ENCODE results near the gene TBC1D2B.

The TBC1D2B gene

DNA sequence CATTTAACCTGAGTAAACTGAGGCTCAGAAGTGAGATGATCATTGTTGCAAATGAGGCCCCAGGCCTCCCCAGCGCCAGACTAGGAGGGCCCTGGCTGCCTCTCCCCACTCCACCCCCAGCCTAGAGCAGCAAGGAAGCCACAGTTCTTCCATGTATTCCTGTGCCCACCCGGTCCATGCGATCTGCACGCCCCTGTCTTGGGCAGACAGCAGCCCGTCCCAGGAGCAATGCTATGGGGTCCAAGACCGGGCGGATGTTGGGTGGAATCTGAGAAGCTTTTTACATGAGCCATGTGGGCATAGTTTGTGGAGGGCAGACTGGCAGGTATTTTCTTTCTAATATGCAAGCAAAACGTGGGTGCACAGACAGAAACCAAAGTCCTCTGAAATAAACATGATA lies 30.0 kb upstream of the TBC1D2B start:
- no peak overlapping the region for H3K4me3 ChIP-seq (ENCODE audit: low read length)
- H2AFZ ChIP-seq (ENCODE audit: low read length), result no peak overlapping the region
- H3K27ac ChIP-seq (ENCODE audit: low read length), result no peak overlapping the region
- no peaks in the 10 kb centered on the region for H3K9me3 ChIP-seq (replicated peaks; ENCODE audit: insufficient read depth, low read length)
- H3K9me2 ChIP-seq (replicated peaks; ENCODE audit: insufficient read depth, low read length), result no peaks in the 10 kb centered on the region
- TF ChIP-seq EZH2 (optimal IDR thresholded peaks at IDR 0.05; ENCODE audit: low read depth, low read length), result no peak
- no peak for TF ChIP-seq EZH2phosphoT487 (IDR thresholded peaks at IDR 0.05; ENCODE audit: low read length)
- TF ChIP-seq, protein P1, sequence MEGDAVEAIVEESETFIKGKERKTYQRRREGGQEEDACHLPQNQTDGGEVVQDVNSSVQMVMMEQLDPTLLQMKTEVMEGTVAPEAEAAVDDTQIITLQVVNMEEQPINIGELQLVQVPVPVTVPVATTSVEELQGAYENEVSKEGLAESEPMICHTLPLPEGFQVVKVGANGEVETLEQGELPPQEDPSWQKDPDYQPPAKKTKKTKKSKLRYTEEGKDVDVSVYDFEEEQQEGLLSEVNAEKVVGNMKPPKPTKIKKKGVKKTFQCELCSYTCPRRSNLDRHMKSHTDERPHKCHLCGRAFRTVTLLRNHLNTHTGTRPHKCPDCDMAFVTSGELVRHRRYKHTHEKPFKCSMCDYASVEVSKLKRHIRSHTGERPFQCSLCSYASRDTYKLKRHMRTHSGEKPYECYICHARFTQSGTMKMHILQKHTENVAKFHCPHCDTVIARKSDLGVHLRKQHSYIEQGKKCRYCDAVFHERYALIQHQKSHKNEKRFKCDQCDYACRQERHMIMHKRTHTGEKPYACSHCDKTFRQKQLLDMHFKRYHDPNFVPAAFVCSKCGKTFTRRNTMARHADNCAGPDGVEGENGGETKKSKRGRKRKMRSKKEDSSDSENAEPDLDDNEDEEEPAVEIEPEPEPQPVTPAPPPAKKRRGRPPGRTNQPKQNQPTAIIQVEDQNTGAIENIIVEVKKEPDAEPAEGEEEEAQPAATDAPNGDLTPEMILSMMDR (IDR thresholded peaks at IDR 0.05; ENCODE audit: low read length), result no peak
- no peak overlapping the region for H3K4me2 ChIP-seq (ENCODE audit: low read depth, low read length)
- no peaks in the 10 kb centered on the region for H3F3A ChIP-seq (ENCODE audit: insufficient read depth, low read length)
- no peaks in the 10 kb centered on the region for H3K27me3 ChIP-seq (replicated peaks; ENCODE audit: insufficient read depth, low read length)
- H3K9ac ChIP-seq (ENCODE audit: low read length), result no peak overlapping the region
- peaks cover 3% of the 10 kb centered on the region; the same call in 1 of the 2 replicates for H3K4me1 ChIP-seq (ENCODE audit: low read length)
- no peaks in the 10 kb centered on the region for H4K20me1 ChIP-seq (ENCODE audit: insufficient read depth, low read length)
- no peaks in the 10 kb centered on the region for H3K36me3 ChIP-seq (replicated peaks; ENCODE audit: insufficient read depth, low read length)
- DNase-seq, result no peak
- H3K79me2 ChIP-seq (ENCODE audit: low read length), result no peaks in the 10 kb centered on the region

DNA sequence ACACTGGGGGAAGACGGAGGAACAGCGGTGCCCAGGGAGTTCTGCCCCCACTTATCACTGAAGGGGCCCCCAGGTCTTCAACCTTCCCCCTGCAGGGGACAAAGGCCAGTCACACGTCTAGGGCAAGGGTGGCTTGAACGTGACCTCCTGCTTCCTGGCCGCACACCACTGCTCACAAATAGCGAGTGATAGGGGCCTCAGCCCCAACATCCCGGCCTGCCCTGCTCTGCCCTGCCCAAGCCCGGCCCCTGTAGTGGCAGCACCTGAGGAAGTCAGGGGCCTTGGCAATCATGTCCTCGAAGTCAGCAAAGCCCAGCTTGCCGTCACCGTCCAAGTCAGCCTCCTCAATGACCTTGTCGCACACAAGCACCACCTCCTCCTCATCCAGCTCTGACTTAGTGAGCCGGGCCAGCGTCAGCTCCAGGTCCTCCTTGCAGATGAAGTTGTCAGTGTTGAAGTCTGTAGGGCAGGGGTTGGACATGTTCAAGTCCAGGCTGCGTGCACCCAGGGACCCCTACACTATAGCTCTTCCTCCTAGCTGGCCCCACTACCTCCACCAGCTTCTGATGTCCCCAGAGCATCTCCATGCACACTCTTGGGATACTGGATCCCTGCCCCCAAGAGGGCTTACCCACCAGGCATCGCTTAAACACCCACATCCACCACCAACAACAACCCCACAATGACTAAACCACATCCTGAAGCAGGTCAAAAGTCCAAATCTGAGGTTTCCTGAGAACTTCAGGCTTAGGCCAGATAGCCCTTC lies 28.1 kb upstream of the TBC1D2B start:
- H3K4me3 ChIP-seq (ENCODE audit: low read length), result no peak overlapping the region
- peaks cover 3% of the 10 kb centered on the region; the same call in 1 of the 2 replicates for H3K4me1 ChIP-seq (ENCODE audit: low read length)
- H3K36me3 ChIP-seq (replicated peaks; ENCODE audit: insufficient read depth, low read length), result no peaks in the 10 kb centered on the region
- no peak overlapping the region for H3K4me2 ChIP-seq (ENCODE audit: low read depth, low read length)
- no peak overlapping the region for H3K27ac ChIP-seq (ENCODE audit: low read length)
- no peaks in the 10 kb centered on the region for H3K9me2 ChIP-seq (replicated peaks; ENCODE audit: insufficient read depth, low read length)
- no peaks in the 10 kb centered on the region for H3K9me3 ChIP-seq (replicated peaks; ENCODE audit: insufficient read depth, low read length)
- H3K27me3 ChIP-seq (replicated peaks; ENCODE audit: insufficient read depth, low read length), result no peaks in the 10 kb centered on the region
- no peak overlapping the region for H2AFZ ChIP-seq (ENCODE audit: low read length)
- H4K20me1 ChIP-seq (ENCODE audit: insufficient read depth, low read length), result no peaks in the 10 kb centered on the region
- no peak overlapping the region for H3K9ac ChIP-seq (ENCODE audit: low read length)
- no peaks in the 10 kb centered on the region for H3F3A ChIP-seq (ENCODE audit: insufficient read depth, low read length)
- H3K79me2 ChIP-seq (ENCODE audit: low read length), result no peaks in the 10 kb centered on the region
- DNase-seq, result no peak
- TF ChIP-seq, protein P1 (IDR thresholded peaks at IDR 0.05; ENCODE audit: low read length), result no peak
- TF ChIP-seq EZH2phosphoT487 (IDR thresholded peaks at IDR 0.05; ENCODE audit: low read length) (no peak), EZH2 (optimal IDR thresholded peaks at IDR 0.05; ENCODE audit: low read depth, low read length) (no peak)

DNA sequence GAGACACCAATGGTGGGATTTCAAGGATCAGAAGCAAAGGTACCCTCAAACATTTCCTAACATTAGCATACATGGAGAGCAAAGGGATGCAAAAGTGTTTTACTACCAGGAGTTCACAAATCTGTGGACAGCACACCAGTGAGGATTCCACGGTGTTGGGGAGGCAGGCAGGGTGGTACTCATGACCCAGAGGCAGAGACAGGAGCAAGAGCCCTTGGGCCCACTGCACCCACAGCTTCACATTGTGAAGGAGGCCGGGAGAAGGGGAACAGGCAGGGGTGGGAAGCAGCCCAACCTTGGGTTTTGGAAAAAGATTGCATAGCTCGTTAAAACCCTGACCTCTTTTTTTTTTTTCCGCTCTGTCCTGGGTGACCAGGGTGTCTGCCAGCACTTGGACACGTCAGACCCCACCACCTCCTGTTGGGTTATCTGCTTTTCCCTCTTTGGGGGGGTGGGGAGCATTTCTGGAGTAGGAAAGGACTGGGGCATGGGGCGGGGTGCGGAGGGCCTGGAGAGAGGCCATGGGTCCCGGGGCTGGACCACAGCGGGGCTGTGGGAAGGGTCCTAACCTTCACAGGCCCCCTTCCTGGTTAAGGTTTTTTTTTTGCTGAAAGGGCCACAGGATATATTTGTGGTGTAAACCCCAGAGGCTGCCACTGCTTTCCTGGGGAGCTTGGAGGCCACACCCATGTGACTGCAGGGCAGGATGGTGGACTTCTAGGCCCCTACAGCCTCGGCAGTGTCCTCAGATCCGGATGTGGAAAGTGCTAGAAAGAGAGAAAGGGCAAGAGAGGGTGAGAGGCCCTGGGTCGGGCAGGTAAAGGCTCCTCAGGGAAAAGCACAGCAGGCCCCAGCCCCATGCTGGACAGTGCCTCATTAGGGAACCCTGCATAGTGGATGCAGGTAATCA lies 27.3 kb upstream of the TBC1D2B start:
- Histone ChIP-seq H3K9ac (ENCODE audit: low read length) (no peak overlapping the region), H3K4me2 (ENCODE audit: low read depth, low read length) (no peak overlapping the region), H3K9me3 (replicated peaks; ENCODE audit: insufficient read depth, low read length) (no peaks in the 10 kb centered on the region), H3K27ac (ENCODE audit: low read length) (no peak overlapping the region), H3K4me3 (ENCODE audit: low read length) (no peak overlapping the region), H4K20me1 (ENCODE audit: insufficient read depth, low read length) (no peaks in the 10 kb centered on the region), H3K9me2 (replicated peaks; ENCODE audit: insufficient read depth, low read length) (no peaks in the 10 kb centered on the region), H3K4me1 (ENCODE audit: low read length) (peaks cover 3% of the 10 kb centered on the region; the same call in 1 of the 2 replicates), H3K27me3 (replicated peaks; ENCODE audit: insufficient read depth, low read length) (no peaks in the 10 kb centered on the region), H3F3A (ENCODE audit: insufficient read depth, low read length) (no peaks in the 10 kb centered on the region), H2AFZ (ENCODE audit: low read length) (no peak overlapping the region), H3K36me3 (replicated peaks; ENCODE audit: insufficient read depth, low read length) (no peaks in the 10 kb centered on the region), H3K79me2 (ENCODE audit: low read length) (no peaks in the 10 kb centered on the region)
- DNase-seq, result no peak
- no peak for TF ChIP-seq EZH2phosphoT487 (IDR thresholded peaks at IDR 0.05; ENCODE audit: low read length)
- TF ChIP-seq, protein P1 (IDR thresholded peaks at IDR 0.05; ENCODE audit: low read length), result no peak
